T-helper 17 cell (primary cell): Measurements from ENCODE around the gene PLEKHH1. TPM values are rescaled to one million over a fixed set of nuclear protein-coding genes. Genes with fewer than 3 reads are reported as not detected.
A peak's percentile ranks its signal among the peaks of the same experiment; 100 is the strongest.

Source experiments
- ATAC-seq: fragments of 150-1000 bp; cut with Tn5 transposase; 2 replicates; pipeline ENCODE4 v1.10.0; 2021; ENCODE audit warnings: mild to moderate bottlenecking, moderate library complexity
- DNase-seq, 3 donors: peaks; one replicate each; pipeline versions ENCODE4 v3.0.0 to v3.0.0-alpha.2; 2020 to 2021
- H3K9me3 ChIP-seq: one replicate; pipeline ENCODE4 v1.7.0; 2013; ENCODE audit warnings: low read length, mild to moderate bottlenecking; ENCODE audit not compliant: control insufficient read depth, poor library complexity, severe bottlenecking
- H3K27ac Mint-ChIP-seq: one replicate; pipeline ENCODE4 v1.8.0; 2022; ENCODE audit warnings: mild to moderate bottlenecking, moderate library complexity, mixed read lengths
- H3K27me3 Mint-ChIP-seq: one replicate; pipeline ENCODE4 v1.8.0; 2022; ENCODE audit warnings: mixed read lengths
- H3K36me3 Mint-ChIP-seq: one replicate; pipeline ENCODE4 v1.8.0; 2022; ENCODE audit warnings: low read depth, mixed read lengths
- H3K4me1 Mint-ChIP-seq: one replicate; pipeline ENCODE4 v1.8.0; 2022; ENCODE audit warnings: mild to moderate bottlenecking, mixed read lengths
- H3K4me3 Mint-ChIP-seq: one replicate; pipeline ENCODE4 v1.8.0; 2022; ENCODE audit warnings: mild to moderate bottlenecking, moderate library complexity, mixed read lengths
- total RNA-seq, 4 donors: library from RNA in 2 of 4; stranded (reverse) in 2 of 4; gene quantifications; one replicate each; pipeline ENCODE4 v1.2.3 and lab custom pipeline; 2022 to 2026

The PLEKHH1 gene
- total RNA-seq, 2 donors from 2014 or later, result 0.12 TPM; not detected in 1

GRCh38 chr14:67514650-67515385 is 18.3 kb upstream of the PLEKHH1 start:
- Mint-ChIP-seq H3K4me1 (peaks cover 16% of the 10 kb centered on the region), H3K27ac (peak overlapping the region; percentile 78), H3K36me3 (no peaks in the 10 kb centered on the region), H3K4me3 (peak overlapping the region; percentile 95), H3K27me3 (no peaks in the 10 kb centered on the region)
- no peaks in the 10 kb centered on the region for H3K9me3 ChIP-seq
- DNase-seq (peak; percentile 17 to 44 (median 33)), ATAC-seq (peak; percentile 79)

GRCh38 chr14:67515386-67516079 is 17.6 kb upstream of the PLEKHH1 start:
- H3K4me1 Mint-ChIP-seq, result peaks cover 14% of the 10 kb centered on the region
- DNase-seq (no peak), ATAC-seq (peak; percentile 79)
- H3K27me3 Mint-ChIP-seq, result no peaks in the 10 kb centered on the region
- no peaks in the 10 kb centered on the region for H3K36me3 Mint-ChIP-seq
- peak overlapping the region; percentile 9 for H3K27ac Mint-ChIP-seq
- peak overlapping the region; percentile 95 for H3K4me3 Mint-ChIP-seq
- no peaks in the 10 kb centered on the region for H3K9me3 ChIP-seq

DNA sequence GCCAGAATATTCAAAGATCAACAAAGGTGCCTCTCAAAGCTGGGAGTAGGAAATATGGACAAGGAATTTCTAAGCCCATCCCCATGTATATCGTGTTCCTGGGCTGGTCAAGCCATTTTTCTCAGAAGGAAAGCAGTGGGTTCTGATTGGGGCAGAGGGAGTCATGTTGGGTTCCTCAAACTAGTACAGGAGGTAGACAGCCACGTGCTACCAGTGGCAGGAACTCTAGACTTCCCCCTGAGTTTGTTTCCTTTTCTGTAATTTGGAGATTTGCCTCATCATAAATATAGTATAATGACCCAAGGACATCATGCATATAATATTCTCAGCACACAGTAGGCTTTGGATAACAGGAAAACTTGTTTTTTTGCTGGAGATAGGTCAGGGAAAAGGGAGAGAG is 16.4 kb upstream of the PLEKHH1 start:
- ATAC-seq, result no peak
- DNase-seq, result no peak
- peaks cover 2% of the 10 kb centered on the region for H3K36me3 Mint-ChIP-seq
- H3K27me3 Mint-ChIP-seq, result peaks cover 10% of the 10 kb centered on the region
- H3K4me1 Mint-ChIP-seq, result peaks cover 14% of the 10 kb centered on the region
- H3K4me3 Mint-ChIP-seq, result no peak overlapping the region
- H3K9me3 ChIP-seq, result no peaks in the 10 kb centered on the region
- peak overlapping the region; percentile 9 for H3K27ac Mint-ChIP-seq

DNA sequence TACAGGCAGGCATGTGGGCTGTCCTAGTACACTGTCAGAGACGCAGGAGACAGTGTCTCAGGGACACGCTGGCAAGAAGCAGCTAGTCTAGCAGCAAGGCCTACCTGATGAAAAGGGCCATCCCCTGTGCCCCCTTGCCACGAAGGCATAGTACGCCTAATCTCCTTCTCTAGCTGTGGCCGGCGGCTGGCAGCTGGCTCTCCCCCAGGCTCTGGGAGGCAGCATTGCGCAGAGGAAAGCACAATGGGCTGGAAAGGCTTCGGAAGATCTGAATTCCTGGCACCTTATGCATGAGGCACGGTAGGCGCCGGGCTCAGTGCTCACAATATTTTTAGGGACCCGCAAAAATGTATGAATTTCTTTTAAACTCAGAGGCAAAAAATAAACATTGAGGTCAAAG is 16.0 kb upstream of the PLEKHH1 start:
- peaks cover 11% of the 10 kb centered on the region for H3K27me3 Mint-ChIP-seq
- ATAC-seq (no peak), DNase-seq (no peak)
- peaks cover 2% of the 10 kb centered on the region for H3K36me3 Mint-ChIP-seq
- H3K4me3 Mint-ChIP-seq, result no peak overlapping the region
- peaks cover 14% of the 10 kb centered on the region for H3K4me1 Mint-ChIP-seq
- no peaks in the 10 kb centered on the region for H3K9me3 ChIP-seq
- H3K27ac Mint-ChIP-seq, result peak overlapping the region; percentile 9

DNA sequence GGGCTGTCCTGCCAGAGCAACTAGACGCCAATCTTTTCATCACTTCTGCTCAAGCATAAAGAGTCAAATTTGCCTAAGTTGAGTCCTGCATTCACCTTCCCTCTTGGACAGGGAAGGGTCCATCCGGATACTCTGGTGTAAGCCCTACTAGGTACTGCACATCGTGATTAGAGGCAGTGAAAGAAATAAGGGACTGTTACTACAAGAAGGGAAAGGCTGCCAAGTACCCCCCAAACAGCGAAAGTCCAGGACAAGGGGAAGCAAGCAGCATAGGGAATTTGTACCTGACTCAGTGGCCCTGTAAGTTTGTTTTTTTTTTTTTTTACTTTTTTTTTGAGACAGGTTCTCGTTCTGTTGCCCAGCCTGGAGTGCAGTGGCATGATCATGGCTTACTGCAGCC is 13.7 kb upstream of the PLEKHH1 start:
- peaks cover 34% of the 10 kb centered on the region for H3K27me3 Mint-ChIP-seq

GRCh38 chr14:67520482-67520881 is 12.6 kb upstream of the PLEKHH1 start:
- no peak for DNase-seq
- no peak overlapping the region for H3K27ac Mint-ChIP-seq
- H3K4me1 Mint-ChIP-seq, result peaks cover 5% of the 10 kb centered on the region
- no peaks in the 10 kb centered on the region for H3K9me3 ChIP-seq
- H3K27me3 Mint-ChIP-seq, result peaks cover 42% of the 10 kb centered on the region
- no peak for ATAC-seq
- H3K36me3 Mint-ChIP-seq, result peaks cover 2% of the 10 kb centered on the region
- H3K4me3 Mint-ChIP-seq, result no peak overlapping the region

More for the DNA sequence above, 13.7 kb upstream of the PLEKHH1 start:
- H3K4me3 Mint-ChIP-seq, result no peak overlapping the region
- peaks cover 2% of the 10 kb centered on the region for H3K36me3 Mint-ChIP-seq
- no peak overlapping the region for H3K27ac Mint-ChIP-seq
- H3K9me3 ChIP-seq, result no peaks in the 10 kb centered on the region
- ATAC-seq (no peak), DNase-seq (no peak)
- peaks cover 8% of the 10 kb centered on the region for H3K4me1 Mint-ChIP-seq

GRCh38 chr14:67522270-67522669 is 10.8 kb upstream of the PLEKHH1 start:
- Mint-ChIP-seq H3K4me3 (no peak overlapping the region), H3K36me3 (peaks cover 2% of the 10 kb centered on the region), H3K27me3 (peaks cover 59% of the 10 kb centered on the region), H3K4me1 (peaks cover 8% of the 10 kb centered on the region), H3K27ac (no peak overlapping the region)
- DNase-seq (no peak), ATAC-seq (no peak)
- no peaks in the 10 kb centered on the region for H3K9me3 ChIP-seq

DNA sequence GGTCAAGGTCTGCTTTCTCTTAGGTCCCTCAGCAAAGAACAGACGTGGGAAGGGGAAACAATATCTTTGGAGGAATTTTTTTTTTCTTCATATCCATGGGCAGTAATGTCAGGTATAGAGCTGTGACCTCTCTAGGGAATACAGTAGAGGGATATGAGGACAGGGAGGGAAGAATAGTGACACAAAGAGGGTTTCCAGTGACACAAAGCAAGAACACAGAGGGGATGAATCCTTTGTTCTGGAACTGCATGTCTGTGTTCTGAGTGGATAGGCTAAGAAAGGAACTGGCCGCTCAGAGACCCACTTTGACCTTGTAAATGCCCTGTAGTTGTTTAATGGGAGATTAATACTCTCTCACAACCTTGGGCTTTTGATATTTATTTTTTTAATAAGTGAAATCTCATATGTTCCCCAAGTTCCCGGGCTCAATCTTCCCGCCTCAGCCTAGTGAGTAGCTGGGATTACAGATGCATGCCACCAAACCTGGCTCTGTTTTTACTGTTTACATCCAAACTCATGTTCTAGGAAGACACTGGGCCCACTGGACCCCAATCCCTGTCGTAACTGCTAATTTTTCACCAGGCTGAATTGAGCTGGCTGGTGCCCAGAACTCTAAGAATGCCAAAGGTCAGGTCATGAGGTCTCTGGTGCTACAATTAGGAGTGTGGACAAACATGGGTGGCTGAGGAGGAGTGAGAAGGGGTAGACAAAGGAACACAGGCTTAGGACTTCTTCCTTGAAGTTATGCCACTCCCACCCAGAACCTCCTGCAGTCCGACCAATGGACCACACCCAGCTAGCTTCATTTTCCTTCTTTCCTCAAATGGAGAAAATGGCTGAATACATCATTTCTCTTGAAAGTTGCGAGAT is 9.1 kb upstream of the PLEKHH1 start:
- peaks cover 7% of the 10 kb centered on the region for H3K4me1 Mint-ChIP-seq
- no peak overlapping the region for H3K27ac Mint-ChIP-seq
- H3K9me3 ChIP-seq, result no peaks in the 10 kb centered on the region
- no peak for ATAC-seq
- H3K27me3 Mint-ChIP-seq, result peaks cover 67% of the 10 kb centered on the region
- no peak overlapping the region for H3K4me3 Mint-ChIP-seq
- peaks cover 2% of the 10 kb centered on the region for H3K36me3 Mint-ChIP-seq
- no peak for DNase-seq

DNA sequence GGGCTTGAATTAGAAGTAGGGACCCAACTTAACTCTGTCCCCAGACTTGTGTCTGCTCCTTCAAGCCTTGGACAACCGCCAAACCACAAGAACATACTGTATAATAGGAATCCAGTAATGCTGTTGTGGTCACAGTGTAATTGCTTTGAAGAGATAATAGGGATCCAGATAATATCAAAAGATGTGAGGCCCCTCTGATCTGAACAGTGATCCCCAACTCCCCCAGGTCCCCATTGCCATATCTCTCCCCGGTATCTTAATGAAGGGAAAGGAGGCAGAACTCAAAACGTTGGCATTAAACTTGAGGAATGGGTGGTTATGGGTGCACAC is 8.5 kb upstream of the PLEKHH1 start:
- Mint-ChIP-seq H3K27ac (no peak overlapping the region), H3K4me1 (peaks cover 7% of the 10 kb centered on the region), H3K4me3 (no peak overlapping the region), H3K36me3 (peaks cover 2% of the 10 kb centered on the region), H3K27me3 (peaks cover 73% of the 10 kb centered on the region)
- no peak for DNase-seq
- no peak for ATAC-seq
- H3K9me3 ChIP-seq, result no peaks in the 10 kb centered on the region

DNA sequence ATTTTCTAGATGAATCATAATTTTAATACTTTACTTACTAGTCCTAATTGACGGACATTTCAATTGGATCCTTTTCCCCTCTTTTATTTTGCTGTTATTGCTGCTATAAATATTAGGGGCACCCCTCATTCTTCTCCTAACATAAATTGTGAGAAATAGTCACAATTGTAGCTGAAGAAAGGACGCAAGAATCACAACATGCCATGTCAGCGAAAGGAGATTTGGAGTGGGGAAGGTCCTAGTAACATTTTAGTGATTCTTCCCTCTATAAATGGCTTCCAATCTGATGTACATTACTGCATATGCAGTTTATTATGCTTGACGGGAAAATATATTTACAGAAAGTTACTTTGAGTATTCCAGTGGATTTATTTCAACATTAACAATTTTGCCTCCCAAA is 7.7 kb upstream of the PLEKHH1 start:
- no peak overlapping the region for H3K27ac Mint-ChIP-seq
- peaks cover 81% of the 10 kb centered on the region for H3K27me3 Mint-ChIP-seq
- DNase-seq (no peak), ATAC-seq (no peak)
- no peak overlapping the region for H3K4me3 Mint-ChIP-seq
- peaks cover 2% of the 10 kb centered on the region for H3K36me3 Mint-ChIP-seq
- peaks cover 7% of the 10 kb centered on the region for H3K4me1 Mint-ChIP-seq
- no peaks in the 10 kb centered on the region for H3K9me3 ChIP-seq

- peaks cover 79% of the 10 kb centered on the region for H3K27me3 Mint-ChIP-seq
- peaks cover 7% of the 10 kb centered on the region for H3K4me1 Mint-ChIP-seq
- no peak for DNase-seq
- peaks cover 2% of the 10 kb centered on the region for H3K36me3 Mint-ChIP-seq
- no peak for ATAC-seq
- no peak overlapping the region for H3K4me3 Mint-ChIP-seq
- no peak overlapping the region for H3K27ac Mint-ChIP-seq
- H3K9me3 ChIP-seq, result no peaks in the 10 kb centered on the region
These were observed 6.9 kb upstream of the PLEKHH1 start for GRCh38 chr14:67526181-67526580.

GRCh38 chr14:67526676-67527459 is 6.2 kb upstream of the PLEKHH1 start:
- no peak overlapping the region for H3K27ac Mint-ChIP-seq
- no peaks in the 10 kb centered on the region for H3K36me3 Mint-ChIP-seq
- DNase-seq (no peak), ATAC-seq (peak; percentile 71)
- H3K27me3 Mint-ChIP-seq, result peaks cover 72% of the 10 kb centered on the region
- H3K9me3 ChIP-seq, result no peaks in the 10 kb centered on the region
- peaks cover 7% of the 10 kb centered on the region for H3K4me1 Mint-ChIP-seq
- no peak overlapping the region for H3K4me3 Mint-ChIP-seq
